ENCODE results near the gene LRRC3C.
"Not testable (repeated sequence)": the region's sequence is repeated elsewhere in the genome, so short reads cannot be mapped to it uniquely, and the experiment has no call there.

LRRC3C gene, protein sequence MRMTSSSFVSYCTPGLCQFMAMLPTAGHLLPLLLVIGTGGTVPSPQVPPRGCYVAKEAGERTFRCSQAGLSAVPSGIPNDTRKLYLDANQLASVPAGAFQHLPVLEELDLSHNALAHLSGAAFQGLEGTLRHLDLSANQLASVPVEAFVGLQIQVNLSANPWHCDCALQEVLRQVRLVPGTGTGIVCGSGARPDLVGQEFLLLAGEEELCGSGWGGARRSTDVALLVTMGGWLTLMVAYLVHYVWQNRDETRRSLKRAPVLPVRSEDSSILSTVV

DNA sequence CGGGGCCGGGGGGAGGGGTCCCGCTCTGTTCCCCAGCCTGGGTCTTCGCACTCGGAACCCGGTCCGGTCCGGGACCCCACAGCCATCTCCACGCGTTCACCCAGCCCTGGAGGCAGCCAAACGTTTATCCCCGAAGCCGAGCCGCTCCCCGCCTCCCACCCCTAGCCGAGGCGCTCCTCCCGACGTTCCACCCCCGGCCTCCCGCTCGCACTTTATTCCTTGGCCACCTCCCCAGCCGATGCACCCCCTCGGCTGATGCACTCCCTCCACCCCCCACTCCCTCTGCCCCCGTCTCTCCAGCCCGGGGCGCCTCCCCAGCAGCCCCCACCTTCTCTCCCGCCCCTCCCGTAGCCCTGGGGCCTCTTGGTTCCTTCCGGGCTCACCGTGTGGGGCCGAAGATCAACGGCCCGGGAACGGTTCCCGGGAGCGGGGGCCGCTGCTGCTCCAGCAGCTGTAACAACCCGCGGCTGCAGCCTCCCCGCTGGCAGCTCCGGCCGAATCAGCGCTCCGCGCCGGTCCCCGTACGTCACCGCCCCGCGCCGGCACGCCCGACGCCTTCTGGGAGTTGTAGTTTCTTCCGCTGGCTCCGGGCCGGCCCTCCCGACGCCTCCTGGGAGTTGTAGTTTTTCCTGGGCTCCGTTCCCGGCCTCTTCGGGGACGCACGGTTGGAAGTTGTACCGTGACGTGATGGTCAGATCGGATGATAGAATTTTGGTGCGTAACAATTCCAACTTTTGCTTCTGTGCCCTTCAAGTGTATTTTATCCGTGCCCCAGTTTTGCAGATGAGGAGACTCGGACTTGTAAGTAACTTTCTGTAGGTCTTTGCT lies at the start of gene LRRC3C, which contains the start of gene ORMDL3:
Gene LRRC3C, plus strand, starts transcription at position 632 of the 828 bp plus-strand sequence. CDS start 13,792 bp downstream, outside the sequence.
Gene ORMDL3, minus strand, starts transcription at position 501 of the 828 bp plus-strand sequence. CDS start 3,398 bp downstream, outside the sequence.
- peak; percentile 74 for DNase-seq (ENCODE audit: low read depth)

DNA sequence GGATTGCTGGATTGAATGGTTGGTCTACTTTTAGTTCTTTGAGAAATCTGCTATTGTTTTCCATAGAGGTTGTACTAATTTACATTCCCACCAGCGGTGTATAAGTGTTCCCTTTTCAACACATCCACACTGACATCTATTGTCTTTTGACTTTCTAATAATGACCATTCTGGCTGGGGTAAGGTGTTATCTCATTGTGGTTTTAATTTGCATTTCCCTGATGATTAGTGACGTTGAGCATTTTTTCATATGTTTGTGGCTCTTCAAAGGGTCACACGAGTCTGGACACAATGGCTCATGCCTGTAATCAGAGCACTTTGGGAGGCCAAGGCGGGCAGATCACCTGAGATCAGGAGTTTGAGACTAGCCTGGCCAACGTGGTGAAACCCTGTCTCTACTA lies 41.4 kb upstream of the LRRC3C start:
- not testable (repeated sequence) for DNase-seq (ENCODE audit: low read depth)

DNA sequence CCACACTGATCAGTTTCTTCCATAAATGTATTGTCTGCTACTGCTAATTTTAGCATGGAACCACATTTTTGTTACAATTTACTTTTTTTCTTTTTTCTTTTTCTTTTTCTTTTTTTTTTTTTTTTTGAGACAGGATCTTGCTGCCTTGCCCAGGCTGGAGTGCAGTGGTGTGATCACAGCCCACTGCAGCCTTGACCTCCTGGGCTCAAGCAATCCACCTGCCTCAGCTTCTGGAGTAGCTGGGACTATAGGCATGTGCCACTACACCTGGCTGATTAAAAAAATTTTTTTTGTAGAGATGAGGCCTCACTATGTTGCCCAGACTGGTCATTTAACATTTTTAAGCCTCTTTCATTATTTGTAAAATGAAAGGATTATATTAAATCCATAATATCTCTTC lies 40.5 kb upstream of the LRRC3C start:
- DNase-seq (ENCODE audit: low read depth) = no peak

DNA sequence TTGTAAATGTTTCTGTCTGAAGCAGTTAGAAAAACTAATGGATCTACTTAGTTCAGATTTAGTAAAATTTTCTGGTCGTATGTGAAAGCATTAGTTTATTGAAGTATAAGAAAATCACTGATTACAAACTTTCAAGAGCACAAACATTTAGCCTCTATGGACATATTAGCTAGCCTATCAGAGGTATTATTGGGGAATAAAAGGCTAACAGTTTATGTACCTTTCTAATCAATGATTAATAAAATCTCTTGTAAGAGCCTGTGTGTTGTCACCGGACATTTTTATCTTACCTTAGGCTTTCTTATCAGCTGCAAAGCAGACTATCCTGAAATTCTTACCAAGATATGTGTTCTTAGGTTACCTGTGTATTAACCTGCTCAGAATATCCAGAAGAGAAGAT lies 38.3 kb upstream of the LRRC3C start:
- DNase-seq (ENCODE audit: low read depth) = no peak

DNA sequence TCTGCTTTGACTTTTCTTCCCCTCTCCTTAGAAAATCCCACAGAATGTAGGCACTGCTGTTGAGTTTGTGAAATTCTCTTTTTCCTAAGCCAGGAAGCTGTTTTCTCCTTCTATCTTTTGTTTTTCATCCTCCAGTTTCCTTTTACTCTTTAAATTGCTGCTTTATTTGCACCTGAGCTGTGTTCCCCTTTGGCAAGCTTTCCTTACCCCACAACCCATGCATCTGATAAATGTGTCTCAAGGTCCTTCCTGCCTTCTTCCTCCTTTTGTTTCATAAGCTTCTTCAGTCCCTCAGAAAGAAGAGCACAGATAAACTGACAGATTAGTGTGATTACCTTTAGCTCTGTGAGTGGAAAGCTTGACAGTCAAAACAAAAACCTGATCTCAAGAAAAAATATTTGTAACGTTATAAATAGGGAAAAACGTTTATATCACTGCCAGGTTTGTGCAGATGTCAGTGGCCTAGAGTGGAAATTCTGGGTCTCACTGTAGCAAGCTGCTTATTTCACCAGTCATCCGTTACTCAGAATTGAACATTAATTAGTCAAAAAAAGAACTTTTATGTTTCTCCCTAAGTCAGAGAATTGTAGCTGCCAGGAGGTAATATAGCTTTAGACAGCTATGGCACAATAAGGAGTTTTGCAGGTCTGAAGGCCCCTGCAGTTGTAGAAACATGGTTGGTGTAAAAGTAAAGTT lies 32.7 kb upstream of the LRRC3C start:
- no peak for DNase-seq (ENCODE audit: low read depth)

DNA sequence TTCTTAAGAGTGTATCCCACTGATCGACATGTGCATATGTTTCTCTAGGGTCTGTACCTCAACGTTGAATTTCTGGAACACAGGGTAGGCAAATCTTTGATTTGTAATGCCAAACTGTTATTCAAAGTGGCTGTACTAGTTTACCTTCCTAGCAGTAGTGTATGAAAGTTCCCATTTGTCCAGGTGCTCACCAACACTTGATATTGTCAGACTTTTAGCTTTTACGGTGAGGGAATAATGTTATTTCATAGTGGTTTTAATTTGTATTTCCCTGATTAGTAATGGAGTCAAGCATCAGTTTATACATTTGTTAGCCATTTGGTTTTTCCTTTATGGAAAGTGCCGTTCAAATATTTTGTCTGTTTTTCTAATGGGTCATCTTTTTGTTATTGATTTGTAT lies 29.4 kb upstream of the LRRC3C start:
- DNase-seq (ENCODE audit: low read depth) = no peak

DNA sequence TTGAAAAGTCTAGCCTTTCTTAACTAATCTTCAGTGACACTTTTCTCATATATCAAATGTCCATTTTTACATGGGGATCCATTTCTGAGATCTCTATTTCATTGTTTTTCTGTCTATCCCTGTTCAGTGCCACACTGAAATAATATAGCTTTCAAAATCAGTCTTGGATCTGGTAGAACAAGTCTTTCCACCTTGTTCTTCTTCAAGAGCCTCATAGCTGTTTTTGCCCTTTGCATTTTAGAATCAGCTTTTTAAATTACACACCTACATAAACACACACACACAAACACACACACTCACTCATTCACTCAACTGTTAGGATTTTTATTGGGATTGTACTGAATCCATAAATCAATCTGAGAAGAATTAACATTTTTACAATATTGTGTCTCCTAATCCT lies 28.3 kb upstream of the LRRC3C start:
- no peak for DNase-seq (ENCODE audit: low read depth)

DNA sequence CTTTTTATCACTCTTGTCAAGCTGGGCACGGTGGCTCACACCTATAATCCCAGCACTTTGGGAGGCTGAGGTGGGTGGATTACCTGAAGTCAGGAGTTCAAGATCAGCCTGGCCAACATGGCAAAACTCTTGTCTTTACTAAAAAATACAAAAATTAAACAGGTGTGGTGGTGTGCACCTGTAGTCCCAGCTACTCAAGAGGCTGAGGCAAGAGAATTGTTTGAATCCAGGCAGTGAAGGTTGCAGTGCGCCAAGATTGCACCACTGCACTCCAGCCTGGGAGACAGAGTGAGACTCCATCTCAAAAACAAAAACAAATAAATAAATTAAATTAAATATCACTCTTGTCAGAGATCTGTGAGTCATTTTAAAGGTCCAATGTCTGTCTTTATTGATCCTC lies 25.5 kb upstream of the LRRC3C start:
- not testable (repeated sequence) for DNase-seq (ENCODE audit: low read depth)

DNA sequence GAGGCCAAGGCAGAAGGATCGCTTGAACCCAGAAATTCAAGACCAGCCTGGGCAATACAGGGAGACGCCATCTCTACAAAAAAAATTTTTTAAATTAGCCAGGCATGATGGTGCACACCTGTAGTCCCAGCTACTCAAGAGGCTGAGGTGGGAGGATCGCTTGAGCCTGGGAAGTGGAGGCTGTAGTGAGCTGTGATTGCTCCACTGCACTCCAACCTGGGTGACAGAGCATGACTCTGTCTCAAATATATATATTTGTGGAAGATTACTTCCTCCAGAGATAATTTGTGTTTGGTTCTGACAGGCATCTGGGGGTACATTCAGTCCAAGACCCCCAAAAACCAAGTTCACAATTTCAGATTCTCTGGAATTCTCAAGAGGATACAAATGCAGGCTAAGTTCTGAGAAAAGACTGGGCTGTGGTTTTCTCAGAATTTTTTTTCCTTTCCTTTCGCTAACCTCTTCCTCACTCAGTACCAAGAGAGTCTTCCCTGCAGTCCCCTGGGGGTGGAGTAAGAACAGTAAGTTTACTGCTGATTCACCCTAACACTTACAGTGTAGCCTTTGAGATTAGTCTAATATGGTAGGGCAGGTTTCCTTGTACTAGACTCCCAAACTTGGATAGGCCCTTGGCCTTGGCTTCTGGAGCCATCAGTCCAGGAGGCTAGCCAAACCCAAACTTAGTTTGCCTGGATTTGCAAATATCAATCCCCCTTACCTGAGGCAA lies 24.2 kb upstream of the LRRC3C start:
- DNase-seq (ENCODE audit: low read depth) = no peak

DNA sequence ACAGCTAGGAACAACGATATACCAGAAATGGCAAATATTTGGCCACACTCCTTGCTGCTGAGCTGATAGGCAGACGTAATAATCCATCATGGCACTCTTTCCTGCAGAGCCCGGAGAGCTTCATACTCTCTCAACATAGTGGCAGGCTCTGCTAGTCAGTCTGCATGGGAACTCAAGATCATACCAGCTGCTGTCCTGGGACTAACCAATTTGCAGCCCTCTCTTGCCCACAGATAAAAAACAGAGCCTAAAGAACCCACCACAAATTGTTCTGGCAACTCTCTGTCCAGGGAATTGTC lies 22.6 kb upstream of the LRRC3C start:
- DNase-seq (ENCODE audit: low read depth) = no peak

DNA sequence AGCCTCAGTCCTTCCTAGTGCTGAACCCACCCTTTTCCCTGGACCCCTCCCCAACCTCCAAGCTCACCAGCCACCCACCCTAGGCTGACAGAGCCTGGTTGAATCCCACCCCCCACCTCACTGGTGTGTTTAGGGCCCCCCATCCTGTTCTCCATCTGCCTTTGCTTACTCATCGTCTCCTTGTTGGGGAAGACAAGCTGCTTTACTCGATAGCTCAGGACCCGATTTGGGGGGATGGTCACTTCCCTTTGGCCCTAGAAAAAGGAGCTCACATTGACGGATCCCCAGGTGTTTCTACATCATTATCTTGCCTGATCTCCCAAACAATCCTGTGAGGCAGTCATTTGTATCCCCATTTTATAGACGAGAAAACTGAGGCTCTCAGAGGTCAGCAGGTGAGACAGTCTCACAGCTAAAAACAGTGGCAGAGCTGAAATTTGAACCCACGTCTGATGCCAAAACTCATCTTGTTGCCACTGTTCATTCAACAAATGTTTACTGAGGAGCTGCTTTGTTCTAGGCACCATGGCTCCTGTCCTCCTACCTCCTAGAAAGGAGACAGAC lies 18.7 kb upstream of the LRRC3C start:
- no peak for DNase-seq (ENCODE audit: low read depth)

DNA sequence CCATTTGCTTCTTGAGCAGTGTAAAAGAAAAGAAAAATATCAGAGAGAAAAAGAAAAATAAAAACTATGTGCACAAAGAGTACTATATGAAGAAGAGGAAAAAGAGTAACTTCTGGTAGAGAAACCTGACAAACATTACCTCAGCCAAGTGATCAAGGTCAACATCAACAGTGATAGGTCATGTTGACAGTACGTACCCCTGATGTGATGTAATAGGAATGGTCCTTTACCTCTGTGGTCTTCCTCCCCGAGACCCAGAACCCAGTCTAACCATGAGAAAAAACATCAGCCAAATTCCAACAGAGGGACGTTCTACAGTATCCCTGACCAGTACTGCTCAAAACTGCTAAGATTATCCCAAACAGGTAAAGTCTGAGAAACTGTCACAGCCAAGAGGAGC lies 13.5 kb upstream of the LRRC3C start:
- DNase-seq (ENCODE audit: low read depth) = no peak

DNA sequence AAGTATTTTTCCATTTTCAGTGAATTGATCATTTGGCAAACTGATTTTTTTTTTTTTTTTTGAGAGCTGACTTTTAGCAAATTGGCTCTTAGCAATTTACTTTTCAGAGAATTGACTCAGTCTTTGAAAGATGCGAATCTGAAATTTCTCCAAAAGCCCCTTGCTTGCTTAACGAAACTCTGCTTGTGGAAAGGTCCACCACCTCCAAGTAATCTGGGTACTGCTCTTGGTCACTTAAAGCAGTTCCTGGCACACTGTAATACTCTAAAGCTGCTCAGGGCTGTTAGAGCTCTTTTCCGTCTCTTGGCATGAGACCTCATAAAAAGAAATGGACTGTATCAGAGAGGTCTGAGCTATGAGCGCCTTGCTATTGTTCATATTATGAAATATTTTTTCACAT lies 12.0 kb upstream of the LRRC3C start:
- DNase-seq (ENCODE audit: low read depth) = no peak

DNA sequence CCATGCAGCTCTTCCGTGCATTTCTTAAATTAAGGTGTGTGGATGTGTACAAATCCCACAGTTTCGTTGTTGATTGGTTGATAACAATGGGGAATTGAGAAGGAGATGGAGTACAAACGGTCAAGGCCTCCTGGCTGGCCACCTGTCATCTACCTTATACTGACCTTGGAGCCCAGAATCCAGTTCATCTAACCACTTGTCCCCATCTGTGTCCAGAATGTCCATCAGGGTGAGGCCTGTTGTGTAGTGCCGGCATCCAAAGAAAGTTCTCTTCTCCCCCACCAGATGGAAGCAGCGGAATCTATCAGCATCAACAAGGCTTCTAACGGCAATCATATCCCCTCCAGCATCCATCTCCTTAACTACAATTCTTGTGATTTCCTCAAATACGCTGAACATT lies 10.6 kb upstream of the LRRC3C start:
- DNase-seq (ENCODE audit: low read depth) = no peak

DNA sequence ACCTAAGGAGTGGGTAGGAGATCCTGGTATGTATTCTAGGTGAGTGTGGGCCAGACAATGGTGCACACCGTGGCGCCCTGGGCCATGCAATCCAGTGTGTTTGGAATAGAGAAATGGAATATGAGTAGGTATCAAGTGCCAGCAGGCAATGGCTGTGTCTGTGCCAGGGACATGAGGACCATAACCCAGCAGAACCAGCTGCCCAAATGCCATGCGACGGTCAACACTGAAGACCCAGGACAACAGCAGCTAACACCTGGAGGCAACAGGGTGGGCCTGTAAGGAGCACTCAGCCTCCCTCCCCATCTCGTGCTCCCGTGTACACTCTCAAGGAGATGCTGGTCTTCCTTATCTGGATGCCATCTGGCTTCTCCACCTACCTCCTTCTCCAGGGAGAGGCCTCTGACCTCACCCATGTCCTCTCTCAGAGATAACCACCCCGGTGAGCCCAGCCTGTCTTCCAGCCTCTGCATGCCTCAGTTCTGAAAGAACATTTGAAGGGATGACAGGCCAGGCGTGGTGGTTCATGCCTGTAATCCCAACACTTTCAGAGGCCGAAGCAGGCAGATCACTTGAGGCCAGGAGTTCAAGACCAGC lies 8.3 kb upstream of the LRRC3C start:
- no peak for DNase-seq (ENCODE audit: low read depth)

DNA sequence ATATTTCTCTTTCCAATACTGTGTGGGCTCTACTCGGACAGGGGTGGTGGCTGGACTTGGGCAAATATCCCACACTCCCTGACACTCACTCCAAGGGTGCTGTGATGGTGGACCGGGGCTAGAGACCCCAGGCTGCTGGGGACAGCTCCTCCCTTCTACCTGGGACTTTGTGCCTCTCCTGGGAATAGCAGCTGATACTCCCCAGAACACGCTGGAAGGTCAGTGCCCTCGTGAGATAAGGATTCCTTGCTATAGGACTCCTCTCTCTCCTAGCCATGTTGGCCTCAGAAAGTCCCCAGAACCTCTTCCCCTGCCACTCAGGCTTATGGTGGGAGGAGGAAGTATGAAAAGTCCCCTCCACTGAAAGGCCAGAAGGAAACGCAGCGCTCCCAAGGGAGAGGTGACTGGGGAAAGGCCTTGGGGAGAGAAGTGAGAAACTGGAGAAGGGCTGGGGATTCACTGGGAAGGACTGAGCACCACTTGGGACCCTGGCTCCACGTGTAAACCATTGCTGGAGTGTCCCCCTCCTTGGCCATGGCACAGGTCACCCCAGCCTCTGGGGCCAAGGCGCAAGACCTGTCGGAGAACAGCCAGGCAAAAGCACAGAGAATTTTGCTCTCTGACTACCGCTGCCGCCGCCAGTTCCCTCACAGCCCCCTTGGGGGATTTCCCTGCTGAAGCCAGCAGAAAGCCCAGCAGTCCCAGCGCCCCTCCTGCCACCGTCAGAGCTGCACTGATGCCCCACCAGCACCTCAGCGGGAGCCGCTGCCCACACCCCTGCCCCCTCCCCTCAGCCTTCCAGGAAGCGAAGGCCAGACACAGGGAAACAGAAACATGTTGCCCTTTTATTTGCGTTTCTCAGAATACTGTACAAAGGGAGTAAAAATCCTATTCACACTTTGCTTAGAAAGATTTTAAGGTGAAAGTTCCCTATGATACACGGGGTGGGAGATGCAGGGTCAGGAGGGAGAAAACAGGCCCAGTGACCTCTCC lies 7.0 kb upstream of the LRRC3C start:
- DNase-seq (ENCODE audit: low read depth) = no peak

DNA sequence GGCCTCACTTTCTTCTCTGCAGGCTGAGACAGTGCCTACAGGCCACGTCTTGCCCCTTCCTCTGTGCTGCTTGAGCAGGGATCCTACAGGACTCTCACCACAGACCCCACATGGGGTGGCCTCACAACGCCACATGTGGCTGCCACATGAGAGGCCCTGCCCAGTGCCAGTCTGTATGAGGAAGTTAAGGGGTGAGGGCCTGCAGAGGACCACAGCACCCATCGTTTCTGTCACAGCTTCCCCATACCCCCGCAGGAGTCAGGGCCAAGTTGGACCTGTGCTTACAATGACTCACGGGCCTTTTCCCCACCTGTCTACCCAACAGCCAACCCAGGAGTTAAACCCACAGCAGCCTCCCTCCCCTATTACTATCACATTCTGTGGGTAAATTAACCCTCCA lies 6.2 kb upstream of the LRRC3C start:
- no peak for DNase-seq (ENCODE audit: low read depth)

DNA sequence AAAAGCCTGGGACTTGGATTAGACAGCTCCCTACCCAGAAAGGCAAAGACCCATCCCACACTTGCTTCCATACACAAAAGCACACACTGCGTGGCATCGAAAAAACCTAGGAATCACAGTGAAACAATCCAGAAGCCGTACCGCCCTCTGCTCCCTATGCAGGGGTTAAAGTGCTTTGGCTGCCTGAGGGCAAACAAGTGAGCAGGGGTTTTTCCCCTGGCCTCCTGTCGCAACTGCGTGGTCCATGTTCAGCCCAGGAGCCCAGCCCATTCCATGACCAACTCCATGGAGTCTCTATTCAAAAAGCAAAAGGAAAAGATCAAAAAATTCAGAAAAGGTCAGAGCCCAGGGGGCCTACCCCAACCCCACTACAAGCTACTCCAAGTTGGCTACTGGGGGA lies 5.5 kb upstream of the LRRC3C start:
- DNase-seq (ENCODE audit: low read depth) = no peak

DNA sequence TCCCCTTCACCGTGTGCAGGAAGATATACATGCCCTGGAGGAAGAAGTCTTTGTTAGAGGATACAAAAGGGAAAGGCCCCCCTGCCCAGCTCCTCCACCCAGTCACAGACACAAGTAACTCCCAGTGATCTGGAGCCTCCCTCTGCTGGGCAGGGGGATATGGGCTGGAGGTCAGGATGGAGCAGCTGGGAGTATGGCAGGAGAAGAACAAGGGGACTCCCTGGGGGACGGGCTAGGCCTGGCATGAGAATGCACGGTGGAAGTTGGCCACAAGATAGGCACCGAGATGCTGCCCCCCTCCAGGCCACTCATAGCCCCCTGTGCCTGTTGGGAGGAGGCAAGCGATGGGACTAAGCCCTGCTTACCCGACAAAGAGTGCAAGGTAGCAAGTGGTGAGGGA lies 4.3 kb upstream of the LRRC3C start:
- DNase-seq (ENCODE audit: low read depth) = no peak
